Keratinocyte (primary cell): ENCODE measurements around the gene PDCD11. TPM values are rescaled to one million over a fixed set of nuclear protein-coding genes. Genes with fewer than 3 reads are reported as not detected.

Experiments used
- DNase-seq: peaks from one replicate; pipeline ENCODE4 v3.0.0-alpha.2; 2011; ENCODE audit warnings: low read depth, missing footprints, low spot score
- FAIRE-seq: peaks from 2 replicates; lab custom pipeline; 2011; peaks lifted over from hg19 to GRCh38; lab: Jason Lieb, UNC
- H2AFZ ChIP-seq: 2 replicates; pipeline ENCODE4 v1.6.0; 2012; ENCODE audit warnings: low read length, control low read depth, inconsistent platforms; ENCODE audit not compliant: control insufficient read depth
- H3K27ac ChIP-seq: 2 replicates; pipeline ENCODE4 v1.5.1; 2011; ENCODE audit warnings: low read length; ENCODE audit not compliant: control insufficient read depth, insufficient read depth
- H3K27me3 ChIP-seq: 3 replicates; pipeline ENCODE4 v1.6.0; 2011; ENCODE audit warnings: low read length; ENCODE audit not compliant: control insufficient read depth, insufficient read depth; ENCODE audit errors: extremely low read depth
- H3K36me3 ChIP-seq, 2 experiments: 2 replicates in 1 of 2; 3 replicates in 1 of 2; pipeline ENCODE4 v1.5.1; 2011; ENCODE audit warnings: low read length in 2 of 2, mild to moderate bottlenecking in 1 of 2; ENCODE audit not compliant: control insufficient read depth in 2 of 2, insufficient read depth in 2 of 2; ENCODE audit errors: extremely low read depth in 1 of 2
- H3K4me1 ChIP-seq: 3 replicates; pipeline ENCODE4 v1.5.1; 2011; ENCODE audit warnings: low read length; ENCODE audit not compliant: control insufficient read depth, insufficient read depth; ENCODE audit errors: extremely low read depth
- H3K4me2 ChIP-seq: 3 replicates; pipeline ENCODE4 v1.6.0; 2011; ENCODE audit warnings: low read depth, low read length; ENCODE audit not compliant: control insufficient read depth, insufficient read depth; ENCODE audit errors: extremely low read depth
- H3K4me3 ChIP-seq, 3 experiments: fragments of 200-600 bp in 1 of 3; sonication (generic) in 1 of 3; 2 replicates in 2 of 3; 3 replicates in 1 of 3; pipeline ENCODE4 v1.5.1; 2011 to 2016; ENCODE audit warnings: low read length in 3 of 3, mild to moderate bottlenecking in 3 of 3, control low read depth in 2 of 3, inconsistent platforms in 1 of 3, low read depth in 1 of 3, mixed read lengths in 1 of 3, mixed run types in 1 of 3, moderate library complexity in 1 of 3; ENCODE audit not compliant: control insufficient read depth in 2 of 3, insufficient read depth in 2 of 3; ENCODE audit errors: extremely low read depth in 1 of 3
- H3K79me2 ChIP-seq: 2 replicates; pipeline ENCODE4 v1.6.0; 2012; ENCODE audit warnings: low read length; ENCODE audit not compliant: control insufficient read depth, insufficient read depth
- H3K9ac ChIP-seq: 3 replicates; pipeline ENCODE4 v1.6.0; 2011; ENCODE audit warnings: low read length; ENCODE audit not compliant: control insufficient read depth, insufficient read depth; ENCODE audit errors: extremely low read depth
- H3K9me1 ChIP-seq: 3 replicates; pipeline ENCODE4 v1.6.0; 2011; ENCODE audit warnings: low read length; ENCODE audit not compliant: control insufficient read depth, insufficient read depth; ENCODE audit errors: extremely low read depth
- H3K9me3 ChIP-seq: 2 replicates; pipeline ENCODE4 v1.5.1; 2012; ENCODE audit warnings: low read depth, low read length; ENCODE audit not compliant: control insufficient read depth
- H4K20me1 ChIP-seq: 3 replicates; pipeline ENCODE4 v1.6.0; 2011; ENCODE audit warnings: low read length; ENCODE audit not compliant: control insufficient read depth, insufficient read depth; ENCODE audit errors: extremely low read depth
- CTCF ChIP-seq, 3 experiments: IDR thresholded peaks in 1 of 3; conservative IDR thresholded peaks in 1 of 3; optimal IDR thresholded peaks in 1 of 3; 2 replicates in 2 of 3; 3 replicates in 1 of 3; pipeline versions ENCODE3 to v1.5.1; 2011; ENCODE audit warnings: low read length in 3 of 3, mild to moderate bottlenecking in 3 of 3, moderate library complexity in 2 of 3, control low read depth in 1 of 3, inconsistent platforms in 1 of 3; ENCODE audit not compliant: insufficient read depth in 2 of 3; ENCODE audit errors: extremely low read depth in 1 of 3
- EZH2 ChIP-seq: IDR thresholded peaks from one replicate; pipeline ENCODE4 v1.6.1; 2012; ENCODE audit warnings: inconsistent platforms, mild to moderate bottlenecking, low read length, moderate library complexity
- dilution Hi-C: fragments of 300-500 bp; cut with MboI; formaldehyde crosslinking; loops from one replicate; pipeline ENCODE4 v1.7.0; 2020; ENCODE audit warnings: low sequenced_read_pairs; ENCODE audit not compliant: extremely low pct_ligation_motif_present
- polyA plus RNA-seq, 5 experiments: library from polyadenylated mRNA; depleted of rRNA in 3 of 5; stranded (reverse) in 3 of 5; stranded (forward) in 1 of 5; unstranded in 1 of 5; fragments of >200 nt; gene quantifications; 1 replicate in 1 of 5; 2 replicates in 3 of 5; 3 replicates in 1 of 5; pipeline versions ENCODE4 v1.2.1 to v1.2.3, GENCODE V29; 2011 to 2012; ENCODE audit warnings: missing spikeins in 2 of 5, low read depth in 1 of 5, low replicate concordance in 1 of 5

The PDCD11 gene
- polyA plus RNA-seq, 1 donor (not counting 4 experiments of a cell fraction or from before 2014, with no cell fraction given), result 28.6 TPM

GRCh38 chr10:103470761-103471653 is 74.6 kb downstream of the PDCD11 start:
- Histone ChIP-seq H3K27me3 (peaks cover 4% of the 10 kb centered on the region), H2AFZ (no peak overlapping the region)
- FAIRE-seq, result no peak

DNA sequence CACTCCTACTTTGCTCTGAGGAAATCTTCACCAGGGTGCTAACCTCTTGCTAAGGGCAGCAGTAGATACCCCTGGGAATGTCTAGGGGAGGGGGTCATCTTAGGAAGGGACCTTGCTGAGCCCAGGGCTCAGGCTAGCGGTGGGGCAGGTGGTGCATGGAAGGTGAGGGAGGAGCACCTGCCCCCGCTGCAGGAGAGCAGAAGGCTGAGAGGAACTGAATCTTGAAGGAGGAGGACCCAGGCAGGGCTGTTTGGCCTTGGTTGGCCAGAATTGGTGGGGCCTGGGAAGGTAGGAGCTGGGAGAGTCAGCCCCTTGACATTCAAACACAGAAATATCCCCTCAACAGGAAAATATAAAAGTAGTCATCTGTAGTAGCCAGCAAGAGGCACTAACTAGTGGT is 75.6 kb downstream of the PDCD11 start:
- dilution Hi-C loops, result no loop called here
- Histone ChIP-seq H3K36me3 (no peaks in the 10 kb centered on the region), H3K27me3 (peaks cover 4% of the 10 kb centered on the region), H3K9ac (no peak overlapping the region), H3K9me1 (no peaks in the 10 kb centered on the region), H3K4me2 (no peak overlapping the region), H3K4me3 (no peak overlapping the region), H3K79me2 (no peaks in the 10 kb centered on the region), H4K20me1 (no peaks in the 10 kb centered on the region), H3K4me1 (peaks cover 3% of the 10 kb centered on the region), H2AFZ (no peak overlapping the region), H3K9me3 (no peaks in the 10 kb centered on the region), H3K27ac (no peak overlapping the region)
- FAIRE-seq (no peak), DNase-seq (no peak)
- TF ChIP-seq CTCF (optimal IDR thresholded peaks at IDR 0.05 in 1 of 3, IDR thresholded peaks at IDR 0.05 in 1 of 3, conservative IDR thresholded peaks at IDR 0.05 in 1 of 3; ENCODE audit: extremely low read depth in 1 of 3, insufficient read depth in 2 of 3, low read length in 3 of 3) (no peak), EZH2 (no peak)

More at GRCh38 chr10:103470761-103471653, 74.6 kb downstream of the PDCD11 start:
- Histone ChIP-seq H4K20me1 (no peaks in the 10 kb centered on the region), H3K9ac (no peak overlapping the region), H3K9me1 (no peaks in the 10 kb centered on the region), H3K4me3 (no peak overlapping the region), H3K4me2 (no peak overlapping the region), H3K4me1 (peaks cover 3% of the 10 kb centered on the region), H3K36me3 (no peaks in the 10 kb centered on the region), H3K79me2 (no peaks in the 10 kb centered on the region), H3K27ac (no peak overlapping the region), H3K9me3 (no peaks in the 10 kb centered on the region)
- dilution Hi-C loops, result no loop called here
- no peak for DNase-seq
- no peak for TF ChIP-seq CTCF (optimal IDR thresholded peaks at IDR 0.05 in 1 of 3, IDR thresholded peaks at IDR 0.05 in 1 of 3, conservative IDR thresholded peaks at IDR 0.05 in 1 of 3; ENCODE audit: extremely low read depth in 1 of 3, insufficient read depth in 2 of 3, low read length in 3 of 3)
- no peak for TF ChIP-seq EZH2
